Right cardiac atrium (tissue), 5 donors: ENCODE measurements around the gene MS4A6A. TPM values are rescaled to one million over a fixed set of nuclear protein-coding genes. Genes with fewer than 3 reads are reported as not detected.
"Not testable (repeated sequence)": the region's sequence is repeated elsewhere in the genome, so short reads cannot be mapped to it uniquely, and the experiment has no call there.

Source experiments
- ATAC-seq, 2 donors: fragments of 200-7000 bp; cut with Tn5 transposase; one replicate each; pipeline versions ENCODE4 v1.8.0 to v1.9.1; 2020; ENCODE audit warnings: moderate library complexity in 2 of 2, mild to moderate bottlenecking in 1 of 2
- DNase-seq, 3 donors: peaks; one replicate each; pipeline ENCODE4 v3.0.0-alpha.2; 2020
- H3K27ac ChIP-seq: one replicate; pipeline ENCODE4 v1.5.1; 2013; ENCODE audit warnings: mild to moderate bottlenecking, low read length, control low read depth, moderate library complexity
- H3K27me3 ChIP-seq: one replicate; pipeline ENCODE4 v1.6.1; 2013; ENCODE audit not compliant: control insufficient read depth, insufficient read depth
- H3K4me1 ChIP-seq: one replicate; pipeline ENCODE4 v1.6.1; 2013; ENCODE audit warnings: low read length; ENCODE audit not compliant: control insufficient read depth, insufficient read depth
- H3K4me3 ChIP-seq: one replicate; pipeline ENCODE4 v1.5.1; 2013; ENCODE audit warnings: low read length, control low read depth
- H3K9me3 ChIP-seq: one replicate; pipeline ENCODE4 v1.6.1; 2013; ENCODE audit warnings: low read length; ENCODE audit not compliant: control insufficient read depth
- WGBS: extraction: QIAGEN DNeasy Blood & Tissue Kit; methylation state at CpG from one replicate; pipeline ENCODE4 v1.1.7; 2013; 5-methylcytosine and 5-hydroxymethylcytosine counted together
- intact Hi-C, 4 donors: fragments of 100-400 bp; cut with DNase I; formaldehyde crosslinking; loops; one replicate each; pipeline versions ENCODE4 v1.11.0 to v1.14.0; 2022 to 2023
- microRNA-seq, 2 donors: library from miRNA; unstranded; fragments of <30 nt; microRNA quantifications; one replicate each; pipeline ENCODE4 v1.2.0, GENCODE V29; 2020 to 2021
- polyA plus RNA-seq: library from polyadenylated mRNA; stranded (reverse); fragments of 200-250 nt; gene quantifications from one replicate; pipeline ENCODE4 v1.2.3, GENCODE V29; 2013
- total RNA-seq, 4 donors: library from RNA; stranded (reverse); fragmentation: NEBNext Ultra II Directional; extraction: Animal tissue kit (Norgen Biotek cat#: 25700); gene quantifications; one replicate each; pipeline ENCODE4 v1.2.1, GENCODE V29; 2021
- donor health status: healthy with polysubstance abuse.
- donor health status: DM: no; HTN: yes; CAD: no.
- donor health status: DM: no; HTN: no; CAD: no.
- donor health status: DM: no; HTN: yes; CAD: no; lungs with severe emphysema.
- donor health status: DM: yes; HTN: yes; CAD: no.

MS4A6A gene
- total and polyA plus RNA-seq, 5 donors, result 16.5 to 99.0 (median 81.8) TPM

DNA sequence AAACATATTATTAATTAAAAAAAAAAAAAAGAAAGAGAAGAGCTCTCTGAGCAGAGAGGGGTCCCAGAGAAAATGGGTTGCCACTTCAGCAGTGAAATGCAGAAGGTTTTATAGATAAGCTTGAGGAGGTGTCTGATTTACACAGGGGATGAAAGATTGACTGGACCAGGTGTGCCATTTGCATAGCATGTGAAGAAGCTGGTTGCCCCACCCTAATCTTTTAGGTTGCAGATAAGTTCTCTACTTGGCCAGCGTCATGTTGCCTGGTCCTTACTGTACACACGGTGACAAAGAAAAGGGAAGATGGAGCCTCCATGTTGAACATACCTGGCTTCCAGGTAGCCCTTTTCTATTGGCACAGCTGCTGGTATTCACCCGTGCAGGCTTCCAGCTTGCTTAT is 53.0 kb downstream of the MS4A6A start:
- Histone ChIP-seq H3K27me3 (no peaks in the 10 kb centered on the region), H3K9me3 (no peaks in the 10 kb centered on the region), H3K27ac (no peak overlapping the region), H3K4me3 (no peak overlapping the region), H3K4me1 (no peaks in the 10 kb centered on the region)
- ATAC-seq, result no peak
- 71% methylated on average over 3 of the region's 3 CpGs for WGBS
- intact Hi-C loops, result loop anchor here (5.0 to 10.0 kb wide), 2 partner anchors 305 to 308 kb away; no protein-coding TSS in a partner anchor
- no peak for DNase-seq

DNA sequence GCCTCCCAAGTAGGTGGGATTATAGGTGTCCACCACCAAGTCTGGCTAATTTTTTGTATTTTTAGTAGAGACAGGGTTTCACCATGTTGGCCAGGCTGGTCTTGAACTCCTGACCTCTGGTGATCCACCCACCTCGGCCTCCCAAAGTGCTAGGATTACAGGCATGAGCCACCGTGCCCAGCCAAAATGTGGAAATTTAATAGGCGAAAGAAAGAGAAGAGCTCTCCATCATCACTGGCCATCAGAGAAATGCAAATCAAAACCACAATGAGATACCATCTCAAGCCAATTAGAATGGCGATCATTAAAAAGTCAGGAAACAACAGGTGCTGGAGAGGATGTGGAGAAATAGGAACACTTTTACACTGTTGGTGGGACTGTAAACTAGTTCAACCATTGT is 54.0 kb downstream of the MS4A6A start:
- ATAC-seq, H3K27ac ChIP-seq, DNase-seq, H3K9me3 ChIP-seq, H3K4me3 ChIP-seq, H3K27me3 ChIP-seq, H3K4me1 ChIP-seq: not testable (repeated sequence)
- 96% methylated on average over 4 of the region's 4 CpGs for WGBS
- intact Hi-C loops, result loop anchor here in 1 of 4 donors (5.0 kb wide), 1 partner anchor 307 kb away; no protein-coding TSS in a partner anchor

DNA sequence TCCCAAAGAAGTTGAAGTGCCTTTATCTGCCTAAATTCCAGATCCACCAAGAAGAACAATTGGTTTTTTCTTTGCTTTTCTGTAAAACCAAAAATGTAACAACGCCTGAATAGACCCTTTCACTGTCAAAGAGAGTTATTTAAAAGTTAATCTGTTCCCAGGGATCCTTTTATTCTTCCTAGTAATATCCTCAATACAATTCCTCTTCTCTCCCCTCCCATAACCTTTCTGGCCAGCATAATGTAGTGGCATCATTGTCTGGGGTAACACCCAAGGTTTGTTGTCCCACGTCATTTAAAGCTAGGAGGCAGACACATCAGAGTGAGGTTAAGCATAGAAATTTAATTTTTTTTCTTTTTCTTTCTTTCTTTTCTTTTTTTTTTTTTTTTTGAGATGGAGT is 54.5 kb downstream of the MS4A6A start:
- no peak overlapping the region for H3K27ac ChIP-seq
- ATAC-seq, result no peak
- 83% methylated on average over 2 of the region's 2 CpGs for WGBS
- no peaks in the 10 kb centered on the region for H3K27me3 ChIP-seq
- no peak overlapping the region for H3K4me3 ChIP-seq
- no peaks in the 10 kb centered on the region for H3K4me1 ChIP-seq
- no peaks in the 10 kb centered on the region for H3K9me3 ChIP-seq
- intact Hi-C loops, result loop anchor here in 1 of 4 donors (5.0 kb wide), 1 partner anchor 306 kb away; no protein-coding TSS in a partner anchor
- no peak for DNase-seq

GRCh38 chr11:60127311-60127811 is 55.5 kb downstream of the MS4A6A start:
- Histone ChIP-seq H3K27ac (no peak overlapping the region), H3K9me3 (no peaks in the 10 kb centered on the region), H3K27me3 (no peaks in the 10 kb centered on the region), H3K4me1 (no peaks in the 10 kb centered on the region), H3K4me3 (no peak overlapping the region)
- DNase-seq (no peak), ATAC-seq (no peak)
- 53% methylated on average over 3 of the region's 3 CpGs for WGBS
- intact Hi-C loops, result loop anchor here in 1 of 4 donors (5.0 kb wide), 1 partner anchor 305 kb away; no protein-coding TSS in a partner anchor

DNA sequence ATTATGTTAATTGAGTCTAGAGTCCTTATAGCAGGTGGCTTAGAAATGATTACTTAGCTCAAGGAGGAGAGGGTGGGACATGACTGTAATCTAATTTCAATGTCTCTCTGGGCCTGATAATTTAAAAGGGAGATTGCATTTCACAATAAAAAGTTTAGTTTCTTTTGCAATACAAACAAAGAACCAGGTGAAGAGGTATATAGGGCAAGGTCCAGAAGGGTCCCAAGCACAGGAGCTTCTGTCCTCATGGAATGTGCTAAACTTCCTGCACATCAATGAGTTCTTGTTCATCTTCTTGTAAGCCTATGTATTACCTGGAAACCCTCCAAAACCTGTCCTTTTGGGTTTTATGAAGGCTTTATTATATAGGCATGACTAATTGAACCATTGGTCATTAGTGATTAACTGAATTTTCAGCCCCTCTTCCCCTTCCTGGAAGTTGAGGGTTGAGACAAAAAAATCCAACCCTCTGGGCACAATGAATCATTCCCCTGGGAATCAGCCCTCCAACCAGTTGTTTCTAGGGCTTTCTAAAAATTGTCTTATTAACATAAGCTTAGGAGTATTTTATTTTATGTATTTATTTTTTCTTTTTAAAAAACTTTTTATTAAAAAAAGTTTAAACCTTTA is 56.8 kb downstream of the MS4A6A start:
- H3K27me3 ChIP-seq, result no peaks in the 10 kb centered on the region
- no peak overlapping the region for H3K4me3 ChIP-seq
- DNase-seq (no peak), ATAC-seq (no peak)
- no peaks in the 10 kb centered on the region for H3K9me3 ChIP-seq
- H3K27ac ChIP-seq, result no peak overlapping the region
- intact Hi-C loops, result loop anchor here in 1 of 4 donors (5.0 kb wide), 1 partner anchor 304 kb away; no protein-coding TSS in a partner anchor
- H3K4me1 ChIP-seq, result no peaks in the 10 kb centered on the region

DNA sequence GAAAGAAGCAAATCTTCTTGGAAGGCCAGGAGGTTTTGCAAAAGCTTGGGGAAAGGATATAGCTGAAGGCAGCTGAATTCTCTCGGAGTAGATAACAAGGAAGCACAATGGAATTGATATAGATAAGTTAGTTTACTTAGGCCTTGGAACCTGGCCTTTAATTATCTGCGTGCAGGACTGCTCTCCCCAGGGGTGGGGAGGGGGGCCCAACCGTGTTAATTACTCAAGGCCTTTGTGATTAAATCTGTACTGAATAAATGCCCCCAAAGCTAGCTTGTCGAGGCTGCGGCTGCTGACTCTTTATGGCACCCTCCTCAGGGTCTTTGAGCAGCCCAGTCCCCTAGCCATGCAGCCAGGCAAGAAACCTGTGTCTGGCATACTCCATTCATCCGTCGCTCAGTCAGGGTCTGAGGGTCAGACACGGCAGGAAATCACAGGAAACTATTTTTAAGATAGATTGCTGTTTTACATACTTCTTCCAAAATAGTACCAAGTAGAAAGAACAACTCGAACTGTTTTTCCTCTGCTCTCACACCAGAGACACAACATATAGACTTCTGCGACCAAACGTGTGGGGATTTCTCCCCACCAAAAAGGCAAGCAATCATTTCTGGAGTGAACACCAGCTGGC is 58.0 kb downstream of the MS4A6A start:
- peak in 1 of 2 donors; percentile 74 for ATAC-seq

More for the DNA sequence above, 58.0 kb downstream of the MS4A6A start:
- H3K9me3 ChIP-seq, result no peaks in the 10 kb centered on the region
- peak in 1 of 3 donors; percentile 46 for DNase-seq
- 37% methylated on average over 11 of the region's 11 CpGs for WGBS
- H3K27ac ChIP-seq, result no peak overlapping the region
- H3K4me1 ChIP-seq, result no peaks in the 10 kb centered on the region
- intact Hi-C loops, result loop anchor here in 1 of 4 donors (5.0 kb wide), 1 partner anchor 303 kb away; no protein-coding TSS in a partner anchor
- no peaks in the 10 kb centered on the region for H3K27me3 ChIP-seq
- H3K4me3 ChIP-seq, result no peak overlapping the region

Small RNA genes lying within 50 kb of the gene (microRNA-seq; reads per million reads assigned to microRNA genes)
- gene MIR6503, result 0 to 0.54 reads per million in 2 donors

Other genes with a start within 250 kb of the MS4A6A start
- not detected for gene OOSP1, start 244.7 kb downstream of the MS4A6A start, total RNA-seq
- 0.16 TPM for gene OOSP1, start 244.7 kb downstream of the MS4A6A start, polyA plus RNA-seq
- not detected for gene OOSP4A, start 219.1 kb downstream of the MS4A6A start, total RNA-seq
- gene OOSP4A, start 219.1 kb downstream of the MS4A6A start, polyA plus RNA-seq, result not detected
- not detected for gene OOSP4B, start 165.9 kb downstream of the MS4A6A start, total RNA-seq
- not detected for gene OOSP4B, start 165.9 kb downstream of the MS4A6A start, polyA plus RNA-seq
- not detected for gene OOSP2, start 142.7 kb downstream of the MS4A6A start, total RNA-seq
- not detected for gene OOSP2, start 142.7 kb downstream of the MS4A6A start, polyA plus RNA-seq
- gene MS4A3, start 126.4 kb downstream of the MS4A6A start, total RNA-seq, result not detected
- gene MS4A3, start 126.4 kb downstream of the MS4A6A start, polyA plus RNA-seq, result not detected
- under 1 TPM; 0.37 to 0.97 (median 0.65) TPM for gene MS4A2, start 94.4 kb downstream of the MS4A6A start, total RNA-seq
- gene MS4A2, start 94.4 kb downstream of the MS4A6A start, polyA plus RNA-seq, result 0.09 TPM
- 1 to 10 TPM in 3 of 4 donors, under 1 TPM in 1; 0.85 to 2.5 (median 1.3) TPM for gene MS4A4E, start 60.1 kb upstream of the MS4A6A start, total RNA-seq
- gene MS4A4E, start 60.1 kb upstream of the MS4A6A start, polyA plus RNA-seq, result 0.27 TPM
- 10 to 100 TPM; 12.6 to 21.5 (median 20.1) TPM for gene MS4A4A, start 97.6 kb upstream of the MS4A6A start, total RNA-seq
- 5.1 TPM for gene MS4A4A, start 97.6 kb upstream of the MS4A6A start, polyA plus RNA-seq
- gene MS4A6E, start 144.2 kb upstream of the MS4A6A start, total RNA-seq, result not detected
- not detected for gene MS4A6E, start 144.2 kb upstream of the MS4A6A start, polyA plus RNA-seq
- gene MS4A7, start 195.4 kb upstream of the MS4A6A start, total RNA-seq, result 10 to 100 TPM; 34.1 to 48.2 (median 36.0) TPM
- gene MS4A7, start 195.4 kb upstream of the MS4A6A start, polyA plus RNA-seq, result 6.6 TPM
- 1 to 10 TPM in 2 of 4 donors, under 1 TPM in 2; 0.34 to 1.7 (median 1.1) TPM for gene MS4A14, start 213.4 kb upstream of the MS4A6A start, total RNA-seq
- 0.57 TPM for gene MS4A14, start 213.4 kb upstream of the MS4A6A start, polyA plus RNA-seq
- gene MS4A5, start 246.5 kb upstream of the MS4A6A start, total RNA-seq, result not detected
- not detected for gene MS4A5, start 246.5 kb upstream of the MS4A6A start, polyA plus RNA-seq